ENCODE measurements around the gene LHX8.

GRCh38 chr1:75132812-75133619 is 1.2 kb upstream of the LHX8 start:
- TF ChIP-seq, protein P1, sequence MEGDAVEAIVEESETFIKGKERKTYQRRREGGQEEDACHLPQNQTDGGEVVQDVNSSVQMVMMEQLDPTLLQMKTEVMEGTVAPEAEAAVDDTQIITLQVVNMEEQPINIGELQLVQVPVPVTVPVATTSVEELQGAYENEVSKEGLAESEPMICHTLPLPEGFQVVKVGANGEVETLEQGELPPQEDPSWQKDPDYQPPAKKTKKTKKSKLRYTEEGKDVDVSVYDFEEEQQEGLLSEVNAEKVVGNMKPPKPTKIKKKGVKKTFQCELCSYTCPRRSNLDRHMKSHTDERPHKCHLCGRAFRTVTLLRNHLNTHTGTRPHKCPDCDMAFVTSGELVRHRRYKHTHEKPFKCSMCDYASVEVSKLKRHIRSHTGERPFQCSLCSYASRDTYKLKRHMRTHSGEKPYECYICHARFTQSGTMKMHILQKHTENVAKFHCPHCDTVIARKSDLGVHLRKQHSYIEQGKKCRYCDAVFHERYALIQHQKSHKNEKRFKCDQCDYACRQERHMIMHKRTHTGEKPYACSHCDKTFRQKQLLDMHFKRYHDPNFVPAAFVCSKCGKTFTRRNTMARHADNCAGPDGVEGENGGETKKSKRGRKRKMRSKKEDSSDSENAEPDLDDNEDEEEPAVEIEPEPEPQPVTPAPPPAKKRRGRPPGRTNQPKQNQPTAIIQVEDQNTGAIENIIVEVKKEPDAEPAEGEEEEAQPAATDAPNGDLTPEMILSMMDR (IDR thresholded peaks at IDR 0.05; ENCODE audit: insufficient read depth, low read length), result no peak
- TF ChIP-seq POLR2AphosphoS5 (IDR thresholded peaks at IDR 0.05; ENCODE audit: low read depth), result no peak

Data from HL-60 (cell line).